GM19043 (cell line): Measurements from ENCODE around the gene PCNX2.
"Not testable (repeated sequence)": the region's sequence is repeated elsewhere in the genome, so short reads cannot be mapped to it uniquely, and the experiment has no call there.

ENCODE experiments used
- ATAC-seq: cut with Tn5 transposase; IDR thresholded peaks from one replicate; pipeline ENCODE4 v1.9.1; 2021; ENCODE audit warnings: low read depth; ENCODE audit not compliant: unreplicated experiment

The PCNX2 gene

GRCh38 chr1:233113009-233113879, 182.3 kb downstream of the PCNX2 start:
- peak; percentile 68 for ATAC-seq

- ATAC-seq = peak; percentile 4
These were observed 183.1 kb downstream of the PCNX2 start for GRCh38 chr1:233112186-233113008.

GRCh38 chr1:233111731-233112130, 183.8 kb downstream of the PCNX2 start:
- ATAC-seq = no peak

- ATAC-seq = no peak
These were observed 186.4 kb downstream of the PCNX2 start for GRCh38 chr1:233109096-233109495.

- not testable (repeated sequence) for ATAC-seq
These were observed 187.8 kb downstream of the PCNX2 start for GRCh38 chr1:233107716-233108130.

- no peak for ATAC-seq
These were observed 188.3 kb downstream of the PCNX2 start for GRCh38 chr1:233107130-233107660.

GRCh38 chr1:233105225-233105624, 190.3 kb downstream of the PCNX2 start:
- ATAC-seq = no peak

- ATAC-seq = no peak
These were observed 193.2 kb downstream of the PCNX2 start for GRCh38 chr1:233102341-233102740.

- ATAC-seq = no peak
These were observed 197.5 kb downstream of the PCNX2 start for GRCh38 chr1:233097959-233098580.

- no peak for ATAC-seq
These were observed 198.0 kb downstream of the PCNX2 start for GRCh38 chr1:233097546-233097945.

- no peak for ATAC-seq
These were observed 200.8 kb downstream of the PCNX2 start for GRCh38 chr1:233094691-233095090.

GRCh38 chr1:233094269-233094668, 201.3 kb downstream of the PCNX2 start:
- no peak for ATAC-seq

- no peak for ATAC-seq
These were observed 204.6 kb downstream of the PCNX2 start for GRCh38 chr1:233090746-233091494.

- no peak for ATAC-seq
These were observed 206.3 kb downstream of the PCNX2 start for GRCh38 chr1:233089251-233089650.

GRCh38 chr1:233088613-233089012, 206.9 kb downstream of the PCNX2 start:
- no peak for ATAC-seq

GRCh38 chr1:233086961-233087881, 208.3 kb downstream of the PCNX2 start:
- ATAC-seq = no peak

- no peak for ATAC-seq
These were observed 210.0 kb downstream of the PCNX2 start for GRCh38 chr1:233085566-233085965.

- peak; percentile 82 for ATAC-seq
These were observed 212.6 kb downstream of the PCNX2 start for GRCh38 chr1:233082778-233083550.
